Breast epithelium (tissue), 3 donors: Measurements from ENCODE around the gene PIGB.

Source experiments
- POLR2A ChIP-seq: fragments of 450-650 bp; IDR thresholded peaks from one replicate; pipeline ENCODE4 v1.6.1; 2016; ENCODE audit warnings: antibody characterized with exemption, mild to moderate bottlenecking, moderate library complexity
- TF ChIP-seq, protein P1 (sequence below), 3 donors: fragments of 450-650 bp; IDR thresholded peaks; one replicate each; pipeline ENCODE4 v1.5.1; 2016 to 2017; ENCODE audit warnings: antibody characterized with exemption in 3 of 3, mild to moderate bottlenecking in 3 of 3, moderate library complexity in 3 of 3

GRCh38 chr15:55394694-55395093, 75.7 kb downstream of the PIGB start:
- TF ChIP-seq, protein P1, sequence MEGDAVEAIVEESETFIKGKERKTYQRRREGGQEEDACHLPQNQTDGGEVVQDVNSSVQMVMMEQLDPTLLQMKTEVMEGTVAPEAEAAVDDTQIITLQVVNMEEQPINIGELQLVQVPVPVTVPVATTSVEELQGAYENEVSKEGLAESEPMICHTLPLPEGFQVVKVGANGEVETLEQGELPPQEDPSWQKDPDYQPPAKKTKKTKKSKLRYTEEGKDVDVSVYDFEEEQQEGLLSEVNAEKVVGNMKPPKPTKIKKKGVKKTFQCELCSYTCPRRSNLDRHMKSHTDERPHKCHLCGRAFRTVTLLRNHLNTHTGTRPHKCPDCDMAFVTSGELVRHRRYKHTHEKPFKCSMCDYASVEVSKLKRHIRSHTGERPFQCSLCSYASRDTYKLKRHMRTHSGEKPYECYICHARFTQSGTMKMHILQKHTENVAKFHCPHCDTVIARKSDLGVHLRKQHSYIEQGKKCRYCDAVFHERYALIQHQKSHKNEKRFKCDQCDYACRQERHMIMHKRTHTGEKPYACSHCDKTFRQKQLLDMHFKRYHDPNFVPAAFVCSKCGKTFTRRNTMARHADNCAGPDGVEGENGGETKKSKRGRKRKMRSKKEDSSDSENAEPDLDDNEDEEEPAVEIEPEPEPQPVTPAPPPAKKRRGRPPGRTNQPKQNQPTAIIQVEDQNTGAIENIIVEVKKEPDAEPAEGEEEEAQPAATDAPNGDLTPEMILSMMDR (IDR thresholded peaks at IDR 0.05) = no peak
- no peak for TF ChIP-seq POLR2A
